Ramos (cell line): ENCODE measurements around the gene TMEM179.

ENCODE experiments used
- in situ Hi-C: fragments of 300-500 bp; cut with MboI; formaldehyde crosslinking; loops from one replicate; pipeline ENCODE4 v1.14.3; 2022; ENCODE audit warnings: low sequenced_read_pairs; ENCODE audit not compliant: unreplicated experiment

Gene TMEM179

DNA sequence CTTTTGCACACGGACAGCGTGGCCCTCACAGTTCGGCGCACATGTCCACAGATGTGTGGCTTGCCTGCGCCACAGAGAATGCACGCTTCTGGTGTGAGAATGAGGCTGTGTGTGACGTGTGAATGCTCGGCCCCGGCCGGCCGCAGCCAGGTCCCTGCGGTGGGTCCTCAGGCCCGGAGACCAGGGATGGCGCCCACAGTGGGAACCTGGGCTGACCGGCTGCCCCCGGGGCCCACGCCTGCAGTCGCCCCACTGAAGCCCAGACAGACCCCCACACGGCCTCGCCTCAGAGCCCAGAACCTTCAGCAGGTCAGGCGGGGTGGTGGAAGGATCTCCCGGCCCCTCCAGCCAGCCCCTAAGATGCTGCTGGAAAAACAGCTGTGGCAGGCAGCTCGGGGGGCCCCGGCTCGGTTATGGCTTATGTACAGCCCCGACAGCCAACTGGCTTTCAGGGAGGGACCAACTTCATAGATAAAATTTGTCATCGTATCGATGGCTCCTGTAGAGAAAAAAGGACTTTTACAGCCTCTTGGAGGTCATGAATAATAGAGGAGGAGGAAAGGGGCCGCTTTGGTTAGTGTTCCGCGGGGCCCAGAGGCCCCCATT is 29.5 kb downstream of the TMEM179 start:
- in situ Hi-C loops, result no loop called here

DNA sequence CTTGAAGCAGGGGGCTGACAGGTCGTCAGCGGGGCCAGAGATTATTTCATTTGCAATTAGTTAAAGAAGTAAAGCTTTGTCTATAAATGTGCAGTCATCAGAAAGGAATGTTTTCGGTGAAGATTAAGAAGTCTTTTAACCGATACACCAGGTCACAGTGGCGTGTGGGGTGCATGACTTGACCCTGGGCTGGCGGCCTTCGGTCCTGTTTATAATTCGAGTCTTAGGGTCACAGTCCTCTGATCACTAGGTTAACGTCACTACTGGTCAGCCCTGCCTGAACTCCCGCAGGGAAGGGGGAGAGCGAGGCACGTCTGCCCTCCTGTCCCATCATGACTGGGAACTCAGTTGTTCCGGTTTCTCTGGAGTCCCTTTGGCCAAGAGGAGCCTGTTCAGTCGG is 30.0 kb downstream of the TMEM179 start:
- in situ Hi-C loops, result no loop called here

DNA sequence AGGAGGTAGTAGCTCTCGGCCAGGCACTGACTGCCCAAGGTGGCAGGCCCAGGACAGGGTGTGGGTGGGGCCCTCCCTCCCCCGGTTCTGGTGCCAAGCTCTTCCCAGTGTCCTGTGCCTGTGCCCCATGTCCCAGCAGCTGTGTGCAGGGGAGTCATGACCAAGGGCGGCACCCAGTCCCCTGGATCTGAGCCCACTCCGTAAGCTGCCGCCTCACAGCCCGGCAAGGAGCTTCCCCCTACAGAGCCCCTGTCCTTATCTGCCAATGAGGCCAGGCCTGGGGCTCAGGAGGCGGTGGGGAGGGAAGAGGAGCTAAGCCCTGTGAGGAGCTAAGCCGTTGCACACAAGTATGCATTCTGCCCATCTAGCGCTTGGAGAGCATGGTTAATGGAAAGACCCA is 30.6 kb downstream of the TMEM179 start:
- in situ Hi-C loops, result no loop called here

DNA sequence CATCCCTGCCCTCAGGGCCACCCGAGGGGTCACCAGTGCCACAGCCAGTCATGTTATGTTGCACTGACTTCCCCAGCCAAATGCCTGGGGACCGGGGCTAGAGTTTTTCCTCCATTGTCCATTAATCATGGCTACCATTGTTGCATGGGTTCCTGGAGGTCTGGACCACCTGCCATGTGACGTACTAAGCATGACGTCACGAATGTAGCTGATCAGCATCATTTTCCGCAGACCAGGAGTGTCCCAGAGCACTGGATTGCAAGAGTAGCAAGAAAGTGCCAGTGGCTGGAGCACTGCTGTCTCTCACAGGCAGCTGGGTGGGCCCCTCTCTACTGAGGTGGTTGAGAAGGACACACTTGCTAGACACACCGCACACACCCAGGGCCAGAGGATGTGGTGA is 31.9 kb downstream of the TMEM179 start:
- in situ Hi-C loops, result no loop called here

DNA sequence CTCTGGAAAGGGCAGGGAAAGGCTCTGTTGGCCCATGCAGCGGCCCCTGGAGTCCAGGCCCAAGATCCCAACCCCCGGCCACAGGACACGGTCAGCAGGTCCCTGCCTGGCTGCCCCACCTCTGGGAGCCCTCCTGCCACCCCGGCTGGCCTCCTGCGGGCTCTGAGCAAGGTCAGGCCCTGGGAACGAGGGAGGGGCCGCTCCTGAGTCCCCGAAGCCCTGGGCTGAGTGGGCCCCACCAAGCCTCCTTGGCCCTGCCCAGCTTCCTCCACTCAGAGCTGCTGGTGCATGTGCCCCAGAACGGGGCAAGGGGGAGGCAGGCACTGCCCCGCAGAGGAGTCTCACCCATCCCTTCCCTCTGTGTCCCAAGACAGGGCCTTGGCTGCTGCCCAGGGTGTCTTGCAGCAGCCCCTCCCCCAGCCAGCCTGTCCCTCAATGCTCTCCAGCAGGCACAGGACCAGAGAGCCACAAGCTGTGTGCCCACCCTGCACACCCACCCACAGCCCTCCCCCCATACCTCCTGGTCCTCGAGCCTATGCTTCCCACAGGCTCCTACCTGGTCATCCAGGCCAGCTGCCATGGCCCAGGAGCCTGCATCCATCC is 32.4 kb downstream of the TMEM179 start:
- in situ Hi-C loops, result no loop called here

DNA sequence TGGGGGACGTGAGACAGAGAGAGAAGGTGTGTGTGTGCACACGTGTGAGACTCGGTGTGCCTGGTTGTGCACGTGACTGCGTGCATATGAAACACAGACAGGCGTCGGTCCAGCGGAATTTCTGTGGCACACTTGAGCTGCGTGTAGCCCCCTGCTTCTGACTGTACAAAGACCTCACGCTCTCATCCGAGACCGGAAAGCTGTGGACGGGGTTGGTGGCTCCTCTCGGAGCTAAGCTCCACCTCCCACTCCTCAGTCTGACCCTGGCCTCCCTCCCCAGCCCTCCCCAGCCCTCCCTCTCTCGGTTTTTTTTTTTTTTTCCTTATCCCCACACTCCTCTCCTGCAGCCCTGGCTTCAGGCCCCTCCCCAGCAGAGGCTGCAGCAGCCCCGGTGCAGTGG is 33.3 kb downstream of the TMEM179 start:
- in situ Hi-C loops, result no loop called here

DNA sequence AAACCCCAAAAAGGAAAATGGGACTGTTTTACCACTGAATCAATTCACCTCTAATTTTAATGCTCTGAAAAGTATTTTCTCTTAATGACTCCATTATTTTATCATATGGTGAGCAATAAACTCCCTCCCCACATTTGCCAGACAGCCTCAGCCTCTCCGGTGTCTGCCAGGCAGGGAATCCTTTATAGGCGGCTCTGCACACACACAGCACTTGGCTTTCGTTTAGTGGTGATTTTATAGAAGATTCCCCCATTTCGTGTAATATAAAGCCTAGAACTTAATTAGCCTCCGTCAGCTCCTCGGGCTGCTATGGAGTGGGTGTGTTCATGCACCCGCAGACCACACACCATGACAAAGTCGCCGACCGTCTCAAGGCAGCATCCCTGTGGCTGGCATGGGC is 35.1 kb downstream of the TMEM179 start:
- in situ Hi-C loops, result no loop called here

DNA sequence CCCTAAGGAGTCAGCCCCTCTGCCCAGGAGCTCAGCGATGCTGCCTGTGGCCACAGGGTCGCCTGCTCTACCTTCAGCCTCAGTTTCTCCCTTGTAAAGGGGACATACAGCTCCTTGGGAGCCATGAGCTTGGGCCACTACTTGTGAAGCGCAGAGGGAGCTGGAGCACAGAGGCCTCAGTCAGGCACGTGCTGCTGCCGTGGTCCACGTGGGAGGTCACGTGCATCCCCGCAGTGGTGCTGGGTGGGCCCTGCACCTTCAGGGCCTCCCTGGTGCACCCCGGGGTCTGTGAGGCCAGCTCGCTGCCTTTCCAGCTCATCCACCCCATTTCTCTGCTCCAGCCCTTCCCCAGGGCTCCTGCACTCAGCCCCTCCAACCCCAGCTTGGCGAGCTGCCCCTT is 36.0 kb downstream of the TMEM179 start:
- in situ Hi-C loops, result no loop called here

DNA sequence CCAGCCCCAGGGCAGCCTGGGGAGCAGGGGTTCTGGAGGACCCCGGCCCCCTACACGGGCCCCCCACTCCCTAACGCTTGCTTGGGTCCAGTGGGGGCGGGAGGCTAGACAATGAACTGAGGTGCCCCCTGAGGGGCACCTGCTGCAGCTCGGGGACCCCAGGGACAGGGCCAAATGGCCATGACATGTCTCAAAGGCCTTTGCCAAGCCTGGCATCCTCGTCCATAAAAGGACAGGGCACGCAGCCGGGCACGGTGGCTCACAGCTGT is 36.7 kb downstream of the TMEM179 start:
- in situ Hi-C loops, result no loop called here

DNA sequence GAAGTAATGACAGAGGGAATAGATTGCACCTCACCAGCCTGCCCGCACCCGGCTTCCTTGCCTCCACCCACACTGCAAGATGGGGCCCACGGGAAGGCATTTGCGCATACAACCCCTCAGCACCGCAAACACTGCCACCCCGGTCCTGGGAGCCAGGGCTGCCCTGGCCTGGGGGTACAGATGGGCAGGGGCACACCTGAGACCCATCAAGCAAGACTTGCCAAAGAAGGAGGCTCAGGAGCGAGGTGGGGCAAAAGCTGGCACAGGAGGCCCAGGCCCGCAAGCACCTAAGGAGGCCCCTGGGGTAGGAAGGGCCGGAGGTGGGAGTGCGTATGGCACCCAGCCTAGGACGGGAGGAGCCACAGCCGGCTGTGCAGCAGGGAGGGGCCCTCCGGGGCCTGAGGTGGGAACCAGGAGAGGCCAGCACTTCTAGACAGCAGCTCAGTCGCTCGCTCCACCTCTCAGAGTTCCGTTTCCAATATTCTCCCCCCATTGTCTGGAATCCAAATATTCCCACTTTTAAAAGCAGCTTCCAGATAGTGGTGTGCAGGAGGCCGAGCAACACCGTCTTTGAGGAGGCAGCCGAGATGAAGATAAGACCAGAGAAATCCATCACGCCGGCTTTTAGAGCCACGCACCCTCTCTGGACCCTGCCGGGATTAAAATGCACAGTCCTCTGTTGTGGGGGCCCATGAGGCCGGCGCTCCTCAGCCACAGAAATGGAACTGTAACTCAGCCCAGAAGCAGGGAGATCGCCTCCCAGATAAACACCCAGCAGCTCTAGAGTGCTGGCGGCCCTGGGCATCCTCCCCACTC is 37.2 kb downstream of the TMEM179 start:
- in situ Hi-C loops, result no loop called here

DNA sequence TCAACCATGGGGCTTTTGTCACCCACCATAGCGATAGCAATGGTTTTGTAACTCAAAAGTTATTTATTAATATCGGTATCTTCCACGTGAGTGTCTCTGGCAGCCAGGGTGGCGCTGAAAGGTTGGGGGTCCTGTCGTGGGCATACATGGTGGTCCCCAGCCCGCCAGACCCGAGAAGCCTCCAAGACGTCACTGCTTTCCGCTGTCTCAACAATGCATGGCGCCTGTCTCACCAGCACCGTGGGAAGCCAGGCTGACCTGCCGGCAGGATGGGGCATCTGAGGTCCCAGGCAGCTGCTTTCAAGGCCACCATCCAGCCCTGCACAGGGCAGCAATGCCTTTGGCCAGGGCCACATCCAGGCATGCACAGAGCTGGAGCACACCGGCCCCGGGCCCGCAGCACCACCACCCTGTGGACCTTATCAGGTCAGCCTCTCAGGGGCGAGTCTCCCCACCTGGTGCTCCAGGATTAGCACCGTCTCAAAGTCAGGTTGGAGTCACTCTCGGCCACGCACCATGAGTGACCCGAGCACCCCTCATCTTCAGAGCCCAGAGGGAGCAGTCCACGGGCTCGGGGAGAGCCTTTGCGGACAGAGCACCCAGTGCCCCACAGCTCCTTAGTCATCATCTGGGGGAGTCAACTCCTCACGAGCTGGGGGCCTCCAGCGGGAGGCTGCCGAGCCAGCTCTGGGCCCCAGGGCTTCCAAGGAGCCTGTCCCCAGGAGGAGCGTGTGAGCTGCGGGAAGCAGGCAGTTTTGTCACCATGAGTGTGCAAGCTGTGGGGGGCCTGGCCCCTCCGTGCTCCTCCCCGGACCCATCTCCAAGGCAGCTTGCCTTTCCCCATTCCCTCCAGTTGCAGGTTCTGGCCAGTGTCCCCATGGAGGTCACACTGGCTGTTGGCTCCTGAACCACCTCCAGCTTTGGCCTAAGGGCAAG is 39.6 kb downstream of the TMEM179 start:
- in situ Hi-C loops, result no loop called here

DNA sequence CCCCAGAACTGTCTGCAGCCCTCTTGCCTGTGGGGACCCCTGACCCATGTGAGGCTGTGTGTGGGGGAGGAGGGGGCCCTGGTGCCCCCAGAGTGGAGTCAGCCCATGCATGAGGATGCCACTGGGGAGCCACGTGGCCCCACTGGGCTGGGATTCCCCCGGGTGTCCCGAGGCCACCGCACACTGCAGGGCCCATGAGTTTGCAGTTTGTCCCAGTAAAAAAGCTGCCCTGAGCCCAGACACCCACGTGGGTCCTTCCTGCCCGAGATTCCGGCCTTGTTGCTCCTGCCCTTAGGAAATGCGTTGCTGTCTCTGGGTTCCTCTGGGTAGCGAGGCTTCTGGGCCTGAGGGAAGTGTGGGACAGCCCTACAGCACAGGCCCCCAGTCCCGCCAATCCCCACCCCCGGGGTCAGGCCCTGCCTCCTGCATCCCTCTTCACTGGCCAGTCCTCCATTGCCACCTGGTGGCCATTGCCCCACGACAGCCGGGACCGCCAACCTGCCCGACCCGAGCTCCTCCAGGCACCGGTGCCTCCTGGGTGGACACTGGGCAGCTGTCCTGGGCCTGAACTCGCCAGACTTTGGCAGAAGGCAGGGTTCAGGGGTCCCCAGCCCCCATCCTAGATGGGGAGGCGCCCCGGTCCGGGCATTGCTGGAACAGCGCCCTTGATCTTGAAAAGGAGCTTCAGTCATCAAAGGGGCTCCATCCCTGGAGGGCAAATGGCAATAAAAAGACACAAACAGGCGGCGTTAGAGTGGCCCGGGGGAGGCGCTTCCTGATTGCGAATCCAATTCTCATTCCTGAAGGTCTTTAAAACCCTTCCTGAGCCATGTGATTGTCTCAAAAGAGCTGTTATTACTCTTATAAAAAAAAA is 40.6 kb downstream of the TMEM179 start:
- in situ Hi-C loops, result no loop called here

DNA sequence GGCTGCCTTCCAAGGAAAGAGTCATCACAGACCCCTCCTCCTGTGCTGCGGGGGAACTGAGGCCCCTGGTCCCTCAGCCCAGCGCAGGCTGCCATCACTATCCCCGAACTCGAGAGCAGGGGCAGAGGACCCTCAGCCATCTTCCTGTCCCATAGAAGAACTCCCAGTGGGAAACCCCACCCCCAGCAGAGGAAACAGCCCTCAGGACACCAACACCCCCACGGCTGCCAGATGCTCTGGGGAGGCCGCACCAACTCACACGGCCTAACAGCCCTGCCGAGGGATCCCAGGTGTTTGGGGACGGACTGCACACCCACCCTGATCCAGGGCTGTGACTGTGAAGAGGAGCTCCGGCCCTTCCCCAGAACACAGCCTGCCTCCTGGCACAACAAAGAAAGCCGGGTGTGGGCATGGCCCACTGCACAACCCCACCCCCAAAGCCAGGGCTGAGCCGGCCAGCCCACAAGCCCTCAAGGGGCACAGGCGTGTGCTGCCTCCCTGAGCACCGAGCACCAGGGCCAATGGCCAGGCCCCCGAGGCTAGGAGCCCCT is 41.3 kb downstream of the TMEM179 start:
- in situ Hi-C loops, result no loop called here

DNA sequence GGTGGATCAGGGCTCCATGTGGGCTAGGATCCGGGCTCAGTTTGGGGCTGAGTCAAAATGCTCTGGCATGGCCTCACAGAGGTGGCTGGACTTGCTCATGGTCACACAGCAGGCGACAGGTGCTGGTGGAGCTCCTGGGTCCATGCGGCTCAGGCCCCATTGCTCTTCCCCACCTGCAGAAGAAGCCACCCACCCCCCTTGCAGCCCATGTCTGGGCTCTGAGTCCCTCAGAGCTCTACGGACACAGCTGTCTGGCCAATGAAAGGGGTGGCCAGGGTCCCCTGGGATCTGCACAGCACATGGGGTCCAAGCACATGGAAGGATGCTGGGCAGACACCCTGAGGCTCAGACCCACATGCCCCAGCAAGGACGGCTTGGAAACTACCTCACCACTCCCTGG is 42.0 kb downstream of the TMEM179 start:
- in situ Hi-C loops, result no loop called here

DNA sequence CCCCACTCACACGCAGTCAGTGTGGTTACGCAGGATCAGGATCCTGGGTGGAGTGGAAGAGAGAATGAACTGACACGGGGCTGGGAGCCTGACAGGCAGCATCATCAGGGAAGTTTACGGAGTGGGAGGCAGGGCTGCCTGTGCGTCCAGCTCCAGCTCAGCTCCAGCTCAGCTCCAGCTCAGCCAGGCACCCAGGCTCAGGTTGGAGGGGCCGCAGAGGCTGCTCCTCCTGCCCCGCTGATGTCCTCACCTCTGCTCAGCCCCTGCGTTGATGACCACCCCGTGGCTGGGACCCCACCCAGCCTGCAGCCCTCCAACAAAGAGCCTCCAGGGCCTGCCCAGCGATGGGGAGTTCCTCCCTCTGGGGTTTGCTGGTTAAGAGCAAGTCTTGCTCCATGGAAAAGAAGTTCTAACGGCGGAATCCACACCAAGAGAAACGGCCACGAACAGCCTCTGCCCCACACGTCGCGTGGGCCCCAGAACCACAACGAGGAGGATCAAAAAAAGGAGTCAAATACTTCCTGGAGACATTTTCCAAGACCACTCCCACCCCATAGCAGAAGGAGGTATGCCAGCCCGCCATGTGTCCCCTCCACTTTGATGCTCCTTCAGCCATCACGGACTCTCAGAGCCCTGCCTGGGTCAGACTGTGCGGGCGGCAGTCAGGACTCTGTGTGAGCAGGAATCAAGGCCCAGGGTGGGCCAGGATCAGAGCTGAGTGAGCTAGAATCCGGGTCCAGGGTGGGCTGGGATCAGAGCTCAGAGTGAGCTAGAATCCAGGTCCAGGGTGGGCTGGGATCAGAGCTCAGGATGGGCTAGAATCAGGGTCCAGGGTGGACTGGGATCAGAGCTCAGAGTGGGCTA is 42.7 kb downstream of the TMEM179 start:
- in situ Hi-C loops, result no loop called here

DNA sequence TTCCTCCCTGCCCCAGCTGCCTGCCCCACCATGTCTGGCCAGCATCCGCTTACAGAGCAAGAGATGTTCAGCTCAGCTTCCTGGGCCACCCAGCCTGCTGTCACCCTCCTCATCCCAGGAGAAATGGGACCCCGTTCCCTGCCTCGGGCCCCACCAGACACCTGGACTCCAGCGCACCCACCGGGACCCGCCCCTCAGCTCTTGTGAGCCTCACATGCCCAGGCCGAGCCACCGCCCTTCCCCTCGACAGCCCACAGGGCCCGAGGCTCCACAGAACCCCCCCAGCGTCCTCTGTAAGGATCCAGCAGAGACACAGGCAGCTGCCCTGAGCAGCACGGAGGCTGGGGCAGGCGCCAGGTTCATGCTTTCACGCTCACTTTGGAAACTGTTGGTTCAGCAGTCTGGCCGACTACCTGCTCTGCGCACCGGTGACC is 43.4 kb downstream of the TMEM179 start:
- in situ Hi-C loops, result no loop called here

DNA sequence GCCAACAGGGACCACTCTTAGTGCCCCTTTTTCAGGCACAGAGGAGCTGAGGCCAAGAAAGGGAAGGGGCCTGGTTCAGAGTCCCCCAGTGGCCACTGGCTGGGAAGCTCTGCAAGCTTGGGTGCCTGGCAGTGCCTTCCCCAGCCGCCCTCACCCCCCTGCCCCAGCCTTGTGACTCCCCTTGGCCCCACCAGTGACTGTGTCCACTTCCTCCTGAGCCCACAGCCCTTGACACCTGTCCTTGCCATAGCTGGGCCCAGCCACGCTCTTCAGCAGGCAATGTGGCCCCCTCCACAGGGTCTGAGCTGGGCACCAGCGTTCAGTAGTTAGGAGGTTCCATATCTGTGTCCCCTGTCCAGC is 44.0 kb downstream of the TMEM179 start:
- in situ Hi-C loops, result no loop called here

DNA sequence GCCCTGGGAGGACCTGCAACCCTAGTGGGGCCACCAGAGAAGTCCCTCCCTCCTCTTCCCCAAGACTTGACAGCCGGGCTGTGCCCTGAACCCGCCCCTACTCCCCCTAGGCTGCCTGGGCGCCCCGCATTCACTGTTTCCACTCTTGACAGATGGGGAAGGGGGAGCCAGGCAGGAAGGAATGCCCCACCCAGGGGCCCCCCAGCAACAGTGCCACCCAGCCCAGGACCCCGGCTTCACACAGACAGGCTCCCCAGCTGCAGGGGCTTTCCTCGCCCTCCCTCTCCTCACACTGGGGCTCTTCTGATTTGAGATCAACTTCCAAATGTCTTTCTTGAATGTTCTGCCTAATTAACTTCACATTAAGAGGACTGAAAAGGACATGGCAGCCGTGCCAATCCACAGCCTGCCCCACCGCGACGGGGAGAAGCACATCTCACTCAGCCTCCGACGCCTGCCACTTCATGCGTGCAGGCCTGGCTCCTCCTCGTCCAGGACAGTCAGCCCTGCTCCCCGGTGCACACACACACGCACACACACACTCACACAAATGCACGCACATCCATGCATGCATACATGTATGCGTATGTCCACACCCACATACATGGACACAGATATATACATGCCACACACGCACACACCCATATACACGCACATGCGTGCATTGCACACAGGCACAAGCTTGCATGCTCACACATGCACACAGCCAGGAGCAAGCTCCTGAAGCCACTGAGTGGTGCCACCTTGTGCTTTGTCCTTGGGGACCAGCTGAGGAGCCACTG is 44.6 kb downstream of the TMEM179 start:
- in situ Hi-C loops, result no loop called here
